Spinal cord (tissue), 10 donors: Measurements from ENCODE around the gene PARD3. TPM values are rescaled to one million over a fixed set of nuclear protein-coding genes. Genes with fewer than 3 reads are reported as not detected.
A peak's percentile ranks its signal among the peaks of the same experiment; 100 is the strongest.

Experiments
- DNase-seq, 6 donors: peaks; one replicate each; pipeline versions ENCODE4 v3.0.0 to v3.0.0-alpha.2; 2013 to 2015; ENCODE audit warnings: low spot score in 6 of 6, low read depth in 4 of 6
- H3K27ac ChIP-seq: one replicate; pipeline ENCODE4 v1.5.1; 2013; ENCODE audit warnings: low read depth, low read length, control low read depth
- H3K27me3 ChIP-seq: one replicate; pipeline ENCODE4 v1.6.1; 2013; ENCODE audit warnings: low read length; ENCODE audit not compliant: control insufficient read depth, insufficient read depth
- H3K36me3 ChIP-seq: one replicate; pipeline ENCODE4 v1.6.1; 2013; ENCODE audit warnings: low read length; ENCODE audit not compliant: control insufficient read depth, insufficient read depth
- H3K4me1 ChIP-seq: one replicate; pipeline ENCODE4 v1.6.1; 2013; ENCODE audit warnings: low read length; ENCODE audit not compliant: control insufficient read depth, insufficient read depth
- H3K4me3 ChIP-seq: one replicate; pipeline ENCODE4 v1.5.1; 2013; ENCODE audit warnings: low read depth, low read length, control low read depth
- H3K9me3 ChIP-seq: one replicate; pipeline ENCODE4 v1.6.1; 2013; ENCODE audit warnings: low read length; ENCODE audit not compliant: control insufficient read depth, insufficient read depth
- WGBS: methylation state at CpG from one replicate; pipeline ENCODE4 v1.1.5; 2013; ENCODE audit warnings: missing lambda C conversion rate; ENCODE audit not compliant: insufficient coverage; 5-methylcytosine and 5-hydroxymethylcytosine counted together
- polyA plus RNA-seq, 2 donors: library from polyadenylated mRNA; unstranded; fragments of 120-200 nt; gene quantifications; one replicate each; pipeline ENCODE4 v1.2.1, GENCODE V29; 2013; ENCODE audit not compliant: insufficient read length in 2 of 2
- total RNA-seq, 2 donors: library from RNA; depleted of rRNA in 1 of 2; stranded (reverse); fragments of 120-200 nt in 1 of 2; fragments of >200 nt in 1 of 2; gene quantifications; one replicate each; pipeline versions ENCODE4 v1.2.3 to v1.2.4, GENCODE V29; 2013 to 2014
- donor health status: healthy.

Gene PARD3
- total and polyA plus RNA-seq, 4 donors, result 29.5 to 94.3 (median 47.1) TPM

- 93% methylated on average over 6 of the region's 12 CpGs for WGBS
- no peaks in the 10 kb centered on the region for H3K9me3 ChIP-seq
- H3K36me3 ChIP-seq, result no peaks in the 10 kb centered on the region
- H3K4me3 ChIP-seq, result no peak overlapping the region
- no peak overlapping the region for H3K27ac ChIP-seq
- DNase-seq, result no peak
- H3K27me3 ChIP-seq, result no peaks in the 10 kb centered on the region
- H3K4me1 ChIP-seq, result no peaks in the 10 kb centered on the region
Measured at GRCh38 chr10:34599026-34599795, 215.9 kb downstream of the PARD3 start.

- no peak for DNase-seq
- no peaks in the 10 kb centered on the region for H3K4me1 ChIP-seq
- no peaks in the 10 kb centered on the region for H3K9me3 ChIP-seq
- 100% methylated on average over 2 of the region's 7 CpGs for WGBS
- H3K27ac ChIP-seq, result no peak overlapping the region
- H3K4me3 ChIP-seq, result no peak overlapping the region
- no peaks in the 10 kb centered on the region for H3K36me3 ChIP-seq
- no peaks in the 10 kb centered on the region for H3K27me3 ChIP-seq
Measured at GRCh38 chr10:34596351-34596750, 218.7 kb downstream of the PARD3 start.

- Histone ChIP-seq H3K4me1 (no peaks in the 10 kb centered on the region), H3K27ac (no peak overlapping the region), H3K36me3 (no peaks in the 10 kb centered on the region), H3K4me3 (no peak overlapping the region), H3K27me3 (no peaks in the 10 kb centered on the region), H3K9me3 (no peaks in the 10 kb centered on the region)
- peak in 1 of 6 donors; percentile 37 for DNase-seq
- no CpG with 5 or more reads among the region's 2 CpGs for WGBS
Measured at GRCh38 chr10:34593930-34594329, 221.2 kb downstream of the PARD3 start.

GRCh38 chr10:34593374-34593890, 221.7 kb downstream of the PARD3 start:
- no peaks in the 10 kb centered on the region for H3K36me3 ChIP-seq
- peak in 1 of 6 donors; percentile 42 for DNase-seq
- no peaks in the 10 kb centered on the region for H3K9me3 ChIP-seq
- no peak overlapping the region for H3K4me3 ChIP-seq
- no peaks in the 10 kb centered on the region for H3K27me3 ChIP-seq
- no peak overlapping the region for H3K27ac ChIP-seq
- H3K4me1 ChIP-seq, result no peaks in the 10 kb centered on the region
- no CpG with 5 or more reads among the region's 2 CpGs for WGBS

GRCh38 chr10:34590793-34591192, 224.3 kb downstream of the PARD3 start:
- 84% methylated on average over 4 of the region's 5 CpGs for WGBS

GRCh38 chr10:34589275-34589674, 225.8 kb downstream of the PARD3 start:
- no peak overlapping the region for H3K27ac ChIP-seq
- 100% methylated on average over 1 of the region's 3 CpGs for WGBS
- H3K36me3 ChIP-seq, result no peaks in the 10 kb centered on the region
- H3K27me3 ChIP-seq, result no peaks in the 10 kb centered on the region
- no peaks in the 10 kb centered on the region for H3K9me3 ChIP-seq
- H3K4me1 ChIP-seq, result no peaks in the 10 kb centered on the region
- H3K4me3 ChIP-seq, result no peak overlapping the region
- DNase-seq, result no peak

More at GRCh38 chr10:34590793-34591192, 224.3 kb downstream of the PARD3 start:
- no peak for DNase-seq
- H3K9me3 ChIP-seq, result no peaks in the 10 kb centered on the region
- H3K4me3 ChIP-seq, result no peak overlapping the region
- H3K4me1 ChIP-seq, result no peaks in the 10 kb centered on the region
- no peaks in the 10 kb centered on the region for H3K36me3 ChIP-seq
- H3K27me3 ChIP-seq, result no peaks in the 10 kb centered on the region
- H3K27ac ChIP-seq, result no peak overlapping the region

- Histone ChIP-seq H3K4me3 (no peak overlapping the region), H3K36me3 (no peaks in the 10 kb centered on the region), H3K27me3 (no peaks in the 10 kb centered on the region), H3K27ac (no peak overlapping the region), H3K4me1 (no peaks in the 10 kb centered on the region), H3K9me3 (no peaks in the 10 kb centered on the region)
- DNase-seq, result no peak
- WGBS, result 100% methylated on average over 2 of the region's 6 CpGs
Measured at GRCh38 chr10:34587680-34588019, 227.4 kb downstream of the PARD3 start.

GRCh38 chr10:34587002-34587679, 228.0 kb downstream of the PARD3 start:
- Histone ChIP-seq H3K4me1 (no peaks in the 10 kb centered on the region), H3K36me3 (no peaks in the 10 kb centered on the region), H3K9me3 (no peaks in the 10 kb centered on the region), H3K4me3 (no peak overlapping the region), H3K27me3 (no peaks in the 10 kb centered on the region), H3K27ac (no peak overlapping the region)
- no CpG with 5 or more reads among the region's 4 CpGs for WGBS
- DNase-seq, result no peak

GRCh38 chr10:34585422-34586112, 229.5 kb downstream of the PARD3 start:
- whole genome bisulfite sequencing, result no CpG with 5 or more reads among the region's 2 CpGs
- no peak for DNase-seq
- H3K9me3 ChIP-seq, result no peaks in the 10 kb centered on the region
- no peaks in the 10 kb centered on the region for H3K4me1 ChIP-seq
- no peak overlapping the region for H3K4me3 ChIP-seq
- H3K27ac ChIP-seq, result no peak overlapping the region
- no peaks in the 10 kb centered on the region for H3K27me3 ChIP-seq
- no peaks in the 10 kb centered on the region for H3K36me3 ChIP-seq
